Erythroblast (primary cell): Measurements from ENCODE around the gene RBPJL.

Experiments used
- DNase-seq, 2 experiments: peaks; one replicate each; lab custom pipeline; 2025; lab: John Stamatoyannopoulos, UW
- GATA1 ChIP-seq: IDR thresholded peaks from 2 replicates; pipeline ENCODE4 v1.6.1; 2011; ENCODE audit warnings: low read depth, mild to moderate bottlenecking, control low read depth, low read length, moderate library complexity
- POLR2A ChIP-seq: IDR thresholded peaks from 2 replicates; pipeline ENCODE4 v1.6.1; 2011; ENCODE audit warnings: mild to moderate bottlenecking, low read length

Gene RBPJL

GRCh38 chr20:45363611-45364492 lies 57.2 kb downstream of the RBPJL start:
- TF ChIP-seq POLR2A (no peak), GATA1 (no peak)
- peak in 1 of 2 experiments; percentile 23 for DNase-seq

DNA sequence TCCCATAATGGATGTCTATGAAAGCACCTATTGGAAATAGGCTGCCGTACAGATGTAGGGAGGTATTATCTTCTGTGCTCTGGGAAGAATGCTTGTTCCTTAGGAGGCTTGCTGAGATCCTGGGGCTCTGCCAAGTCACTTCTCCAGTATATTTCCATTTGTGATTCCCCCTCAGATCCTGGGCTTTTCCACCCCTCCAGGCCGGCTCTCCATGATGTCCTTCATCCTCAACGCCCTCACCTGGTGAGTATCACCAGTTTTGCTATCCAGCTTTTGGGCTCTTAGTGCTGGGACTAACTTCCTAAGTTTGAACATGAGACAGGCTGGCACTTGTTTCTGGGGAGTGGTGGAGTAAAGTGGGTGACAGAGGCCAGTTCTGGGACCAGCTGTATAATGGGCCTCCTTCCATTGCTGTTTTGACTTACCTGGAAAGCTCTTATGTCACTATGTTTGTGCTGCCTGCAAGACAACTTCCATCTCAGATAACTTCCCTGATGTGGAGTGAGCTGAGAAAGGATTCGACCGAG lies 58.9 kb downstream of the RBPJL start:
- no peak for DNase-seq
- TF ChIP-seq POLR2A, result no peak
- TF ChIP-seq GATA1, result no peak

GRCh38 chr20:45366192-45366591 lies 59.6 kb downstream of the RBPJL start:
- no peak for TF ChIP-seq POLR2A
- no peak for DNase-seq

DNA sequence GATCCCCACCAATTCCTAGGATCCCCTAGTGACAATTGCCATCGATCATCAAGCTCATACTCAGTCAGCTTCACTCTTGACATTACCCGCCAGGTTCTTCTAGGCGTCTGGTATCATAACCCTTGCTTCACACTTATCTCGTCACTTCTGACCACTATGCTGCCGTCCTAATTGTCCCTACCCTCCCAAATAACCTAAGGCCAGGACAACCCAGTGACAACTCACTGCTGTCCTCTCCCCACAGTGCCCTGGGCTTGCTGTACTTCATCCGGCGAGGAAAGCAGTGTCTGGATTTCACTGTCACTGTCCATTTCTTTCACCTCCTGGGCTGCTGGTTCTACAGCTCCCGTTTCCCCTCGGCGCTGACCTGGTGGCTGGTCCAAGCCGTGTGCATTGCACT lies 60.0 kb downstream of the RBPJL start:
- no peak for TF ChIP-seq POLR2A
- DNase-seq, result no peak

- DNase-seq, result no peak
- TF ChIP-seq GATA1 (no peak), POLR2A (no peak)
Measured at GRCh38 chr20:45367126-45367525, 60.5 kb downstream of the RBPJL start.
